Activated T-helper 17 cell treated with anti-CD3 and anti-CD28 coated beads, Interleukin-2, amount 50 U/mL, for 72 hours (primary cell): Measurements from ENCODE around the gene NRBF2. TPM values are rescaled to one million over a fixed set of nuclear protein-coding genes. Genes with fewer than 3 reads are reported as not detected.

Experiments
- ATAC-seq: fragments of 150-1000 bp; cut with Tn5 transposase; replicated peaks from 2 replicates; pipeline ENCODE4 v1.10.0; 2021; ENCODE audit warnings: mild to moderate bottlenecking, moderate library complexity
- H3K27ac Mint-ChIP-seq: one replicate; pipeline ENCODE4 v1.8.0; 2022; ENCODE audit warnings: mixed read lengths
- H3K27me3 Mint-ChIP-seq: one replicate; pipeline ENCODE4 v1.8.0; 2022; ENCODE audit warnings: mixed read lengths
- H3K36me3 Mint-ChIP-seq: one replicate; pipeline ENCODE4 v1.8.0; 2022; ENCODE audit warnings: low read depth, mild to moderate bottlenecking, mixed read lengths
- H3K4me1 Mint-ChIP-seq: one replicate; pipeline ENCODE4 v1.8.0; 2022; ENCODE audit warnings: mixed read lengths
- H3K4me3 Mint-ChIP-seq: one replicate; pipeline ENCODE4 v1.8.0; 2022; ENCODE audit warnings: mild to moderate bottlenecking, mixed read lengths
- H3K9me3 Mint-ChIP-seq: one replicate; pipeline ENCODE4 v1.8.0; 2022; ENCODE audit warnings: mixed read lengths
- total RNA-seq, 2 donors: library from RNA; stranded (reverse); gene quantifications; one replicate each; pipeline ENCODE4 v1.2.3, GENCODE V29; 2022

Gene NRBF2
- total RNA-seq, 2 donors from 2014 or later, result 21.5 to 22.4 TPM

DNA sequence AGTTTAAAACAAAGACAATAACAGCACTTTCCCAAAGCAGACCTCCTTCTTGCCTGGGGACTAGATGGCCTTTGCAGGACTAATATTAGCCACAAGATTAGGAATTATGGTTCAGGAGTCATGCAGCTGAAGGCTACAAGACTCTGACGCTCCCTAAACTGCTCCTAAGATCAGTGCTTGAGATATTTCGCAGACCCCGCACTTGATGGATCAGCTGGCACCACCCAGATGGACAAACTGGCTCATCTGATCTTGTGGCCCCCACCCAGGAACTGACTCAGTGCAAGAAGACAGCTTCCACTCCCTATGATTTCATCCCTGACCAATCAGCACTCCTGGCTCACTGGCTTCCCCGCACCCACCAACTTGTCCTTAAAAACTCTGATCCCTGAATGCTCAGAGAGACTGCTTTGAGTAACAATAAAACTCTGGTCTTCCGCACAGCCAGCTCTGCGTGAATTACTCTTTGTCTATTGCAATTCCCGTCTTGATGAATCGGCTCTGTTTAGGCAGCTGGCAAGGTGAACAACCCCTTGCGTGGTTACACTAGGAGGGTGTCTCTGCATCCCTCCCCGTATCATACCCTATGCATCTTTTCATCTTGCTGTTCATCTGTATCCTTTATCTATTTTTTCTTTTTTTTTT is 26.9 kb upstream of the NRBF2 start:
- Mint-ChIP-seq H3K36me3 (no peaks in the 10 kb centered on the region), H3K4me1 (peaks cover 6% of the 10 kb centered on the region), H3K27me3 (peaks cover 15% of the 10 kb centered on the region), H3K27ac (no peak overlapping the region), H3K9me3 (no peaks in the 10 kb centered on the region), H3K4me3 (no peak overlapping the region)
- no peak for ATAC-seq

- no peak for ATAC-seq
- no peak overlapping the region for H3K4me3 Mint-ChIP-seq
- peaks cover 6% of the 10 kb centered on the region for H3K4me1 Mint-ChIP-seq
- H3K27me3 Mint-ChIP-seq, result peaks cover 11% of the 10 kb centered on the region
- no peaks in the 10 kb centered on the region for H3K9me3 Mint-ChIP-seq
- no peaks in the 10 kb centered on the region for H3K36me3 Mint-ChIP-seq
- H3K27ac Mint-ChIP-seq, result no peak overlapping the region
Measured at GRCh38 chr10:63107943-63108437, 25.1 kb upstream of the NRBF2 start.

- H3K27ac Mint-ChIP-seq, result no peak overlapping the region
- no peaks in the 10 kb centered on the region for H3K9me3 Mint-ChIP-seq
- no peaks in the 10 kb centered on the region for H3K36me3 Mint-ChIP-seq
- peaks cover 3% of the 10 kb centered on the region for H3K27me3 Mint-ChIP-seq
- no peak overlapping the region for H3K4me3 Mint-ChIP-seq
- no peak for ATAC-seq
- H3K4me1 Mint-ChIP-seq, result no peaks in the 10 kb centered on the region
Measured at GRCh38 chr10:63110940-63111339, 22.2 kb upstream of the NRBF2 start.

GRCh38 chr10:63114031-63114814 is 18.9 kb upstream of the NRBF2 start:
- no peaks in the 10 kb centered on the region for H3K36me3 Mint-ChIP-seq
- H3K27ac Mint-ChIP-seq, result no peak overlapping the region
- no peaks in the 10 kb centered on the region for H3K4me1 Mint-ChIP-seq
- no peak for ATAC-seq
- no peak overlapping the region for H3K4me3 Mint-ChIP-seq
- no peaks in the 10 kb centered on the region for H3K9me3 Mint-ChIP-seq
- H3K27me3 Mint-ChIP-seq, result no peaks in the 10 kb centered on the region

- H3K27ac Mint-ChIP-seq, result no peak overlapping the region
- no peaks in the 10 kb centered on the region for H3K9me3 Mint-ChIP-seq
- H3K27me3 Mint-ChIP-seq, result no peaks in the 10 kb centered on the region
- no peak overlapping the region for H3K4me3 Mint-ChIP-seq
- no peaks in the 10 kb centered on the region for H3K36me3 Mint-ChIP-seq
- ATAC-seq, result no peak
- no peaks in the 10 kb centered on the region for H3K4me1 Mint-ChIP-seq
Measured at GRCh38 chr10:63115732-63116383, 17.3 kb upstream of the NRBF2 start.

DNA sequence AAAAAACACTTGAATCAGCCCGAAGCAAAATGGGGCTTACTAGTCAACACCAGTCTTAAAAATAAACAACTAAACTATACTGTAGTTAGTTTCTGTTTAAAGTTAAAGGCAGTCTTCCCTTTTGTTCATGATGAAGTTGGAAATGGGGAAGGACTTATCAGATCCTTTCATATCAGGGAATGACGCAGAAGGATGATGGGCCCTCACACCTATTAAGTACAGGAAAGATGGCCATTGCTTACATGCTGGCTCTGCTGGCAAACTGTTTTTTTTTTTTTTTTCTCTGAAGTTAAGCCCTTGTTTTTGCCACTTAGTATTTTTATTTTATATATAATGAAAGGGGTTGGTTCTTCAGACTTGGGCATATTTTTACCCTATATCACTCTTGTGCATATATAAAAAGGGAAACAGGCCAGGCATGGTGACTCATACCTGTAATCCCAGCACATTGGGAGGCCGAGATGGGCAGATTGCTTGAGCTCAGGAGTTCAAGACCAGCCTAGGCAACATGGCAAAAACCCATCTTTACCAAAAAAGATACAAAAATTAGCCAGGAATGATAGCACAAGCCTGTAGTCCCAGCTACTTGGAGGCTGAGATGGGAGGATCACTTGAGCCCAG is 16.6 kb upstream of the NRBF2 start:
- H3K27ac Mint-ChIP-seq, result no peak overlapping the region
- no peak overlapping the region for H3K4me3 Mint-ChIP-seq
- no peaks in the 10 kb centered on the region for H3K4me1 Mint-ChIP-seq
- H3K36me3 Mint-ChIP-seq, result no peaks in the 10 kb centered on the region
- H3K27me3 Mint-ChIP-seq, result no peaks in the 10 kb centered on the region
- H3K9me3 Mint-ChIP-seq, result no peaks in the 10 kb centered on the region
- no peak for ATAC-seq

- Mint-ChIP-seq H3K4me3 (no peak overlapping the region), H3K27ac (no peak overlapping the region), H3K4me1 (no peaks in the 10 kb centered on the region), H3K27me3 (no peaks in the 10 kb centered on the region), H3K9me3 (no peaks in the 10 kb centered on the region), H3K36me3 (no peaks in the 10 kb centered on the region)
- no peak for ATAC-seq
Measured at GRCh38 chr10:63119041-63119440, 14.1 kb upstream of the NRBF2 start.

GRCh38 chr10:63120554-63120953 is 12.6 kb upstream of the NRBF2 start:
- H3K4me3 Mint-ChIP-seq, result no peak overlapping the region
- H3K27ac Mint-ChIP-seq, result no peak overlapping the region
- H3K4me1 Mint-ChIP-seq, result no peaks in the 10 kb centered on the region
- no peaks in the 10 kb centered on the region for H3K36me3 Mint-ChIP-seq
- H3K9me3 Mint-ChIP-seq, result no peaks in the 10 kb centered on the region
- H3K27me3 Mint-ChIP-seq, result no peaks in the 10 kb centered on the region
- ATAC-seq, result no peak

DNA sequence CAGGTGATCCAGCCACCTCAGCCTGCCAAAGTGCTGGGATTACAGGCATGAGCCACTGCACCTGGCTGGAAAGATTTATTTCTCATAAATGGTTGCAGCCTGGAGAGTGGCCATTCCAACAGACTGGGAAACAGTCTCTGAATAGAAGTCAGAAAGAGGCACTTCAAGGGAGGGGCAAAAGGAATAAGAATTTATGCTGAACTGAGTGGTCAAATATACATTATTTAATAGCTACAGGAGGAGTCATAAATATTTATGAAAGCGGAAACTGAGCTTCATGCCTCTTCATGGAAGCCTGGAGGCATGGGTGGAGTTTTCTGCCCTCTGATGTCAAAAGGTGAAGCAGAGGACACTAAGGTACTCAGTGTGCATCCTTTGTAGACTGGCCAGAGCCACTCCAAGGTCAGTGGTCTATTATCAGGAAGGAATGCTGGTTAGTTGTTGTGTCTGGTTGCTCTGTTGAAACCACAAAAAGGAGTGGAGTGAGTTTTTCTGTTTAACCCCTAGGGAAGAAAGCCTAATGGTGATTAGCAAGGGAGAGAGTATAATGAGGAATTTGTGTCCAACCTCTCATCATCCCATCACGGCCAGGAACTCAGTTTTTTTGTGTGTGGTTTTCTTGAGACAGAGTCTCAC is 9.3 kb upstream of the NRBF2 start:
- ATAC-seq, result no peak
- Mint-ChIP-seq H3K4me1 (no peaks in the 10 kb centered on the region), H3K4me3 (no peak overlapping the region), H3K9me3 (no peaks in the 10 kb centered on the region), H3K27ac (no peak overlapping the region), H3K36me3 (no peaks in the 10 kb centered on the region), H3K27me3 (no peaks in the 10 kb centered on the region)

DNA sequence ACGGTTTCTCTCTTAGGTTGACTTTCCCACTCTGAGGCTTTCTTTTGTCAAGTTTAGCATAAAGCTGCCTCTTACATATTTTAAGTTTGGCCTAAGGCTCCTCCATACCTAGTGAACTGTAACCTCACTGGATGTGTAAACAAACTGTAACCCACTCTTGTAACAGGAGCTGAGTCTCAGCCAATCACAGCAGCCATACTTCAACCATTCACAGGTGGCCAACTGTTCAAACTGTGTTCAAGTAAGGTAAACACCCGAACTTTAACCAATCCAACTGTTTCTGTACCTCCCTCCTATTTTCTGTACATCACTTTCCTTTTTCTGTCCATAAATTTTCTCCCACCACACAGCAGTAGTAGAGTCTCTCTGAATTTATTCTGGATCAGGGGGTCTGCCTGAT is 7.7 kb upstream of the NRBF2 start:
- Mint-ChIP-seq H3K9me3 (no peaks in the 10 kb centered on the region), H3K4me1 (no peaks in the 10 kb centered on the region), H3K27ac (no peak overlapping the region), H3K36me3 (no peaks in the 10 kb centered on the region), H3K27me3 (no peaks in the 10 kb centered on the region), H3K4me3 (no peak overlapping the region)
- ATAC-seq, result no peak

GRCh38 chr10:63128443-63128842 is 4.7 kb upstream of the NRBF2 start:
- H3K4me3 Mint-ChIP-seq, result no peak overlapping the region
- H3K9me3 Mint-ChIP-seq, result peaks cover 3% of the 10 kb centered on the region
- no peaks in the 10 kb centered on the region for H3K27me3 Mint-ChIP-seq
- no peak overlapping the region for H3K27ac Mint-ChIP-seq
- H3K36me3 Mint-ChIP-seq, result no peaks in the 10 kb centered on the region
- ATAC-seq, result no peak
- H3K4me1 Mint-ChIP-seq, result no peaks in the 10 kb centered on the region

DNA sequence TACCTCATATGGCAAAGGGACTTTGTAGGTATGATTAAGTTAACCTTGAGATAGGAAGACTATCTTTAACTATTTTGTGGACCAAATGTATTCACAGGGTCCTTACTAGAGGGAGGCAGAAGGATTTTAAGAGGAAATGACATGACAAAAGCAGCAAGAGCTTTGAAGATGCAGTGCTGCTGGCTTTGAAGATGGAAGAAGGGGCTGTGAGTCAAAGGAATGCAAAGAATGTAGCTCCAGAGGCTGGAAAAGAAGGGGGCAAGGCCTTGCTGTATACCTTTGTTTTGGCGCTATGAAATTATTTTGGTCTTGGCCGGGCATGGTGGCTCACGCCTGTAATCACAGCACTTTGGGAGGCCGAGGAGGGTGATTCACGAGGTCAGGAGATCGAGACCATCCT is 3.2 kb upstream of the NRBF2 start:
- peaks cover 6% of the 10 kb centered on the region for H3K4me1 Mint-ChIP-seq
- H3K27ac Mint-ChIP-seq, result no peak overlapping the region
- H3K36me3 Mint-ChIP-seq, result peaks cover 8% of the 10 kb centered on the region
- no peak overlapping the region for H3K4me3 Mint-ChIP-seq
- ATAC-seq, result no peak
- peaks cover 3% of the 10 kb centered on the region for H3K9me3 Mint-ChIP-seq
- no peaks in the 10 kb centered on the region for H3K27me3 Mint-ChIP-seq

DNA sequence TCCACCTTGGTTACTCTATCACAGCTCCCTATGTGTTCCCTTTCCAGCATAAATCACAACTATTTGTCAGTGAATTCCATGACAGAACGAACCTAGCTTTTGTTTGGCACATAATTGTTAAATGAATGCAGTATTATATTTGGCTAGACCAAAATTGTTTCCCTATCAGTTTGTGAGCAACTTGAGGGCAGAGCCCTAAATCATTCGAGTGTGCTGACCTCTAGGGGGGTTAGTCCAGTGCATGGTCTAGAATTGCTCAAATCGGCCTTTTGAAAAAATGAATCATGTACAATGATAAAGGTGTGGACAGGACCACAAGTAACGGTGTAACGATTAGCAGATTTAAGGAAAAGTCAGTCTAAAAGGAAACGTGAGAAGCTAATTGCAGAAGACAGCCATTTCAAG is 475 bp upstream of the NRBF2 start:
- ATAC-seq, result no peak
- Mint-ChIP-seq H3K9me3 (peaks cover 3% of the 10 kb centered on the region), H3K27ac (peak overlapping the region; percentile 91), H3K27me3 (no peaks in the 10 kb centered on the region), H3K4me3 (peak overlapping the region; percentile 94), H3K4me1 (peaks cover 16% of the 10 kb centered on the region), H3K36me3 (peaks cover 19% of the 10 kb centered on the region)

DNA sequence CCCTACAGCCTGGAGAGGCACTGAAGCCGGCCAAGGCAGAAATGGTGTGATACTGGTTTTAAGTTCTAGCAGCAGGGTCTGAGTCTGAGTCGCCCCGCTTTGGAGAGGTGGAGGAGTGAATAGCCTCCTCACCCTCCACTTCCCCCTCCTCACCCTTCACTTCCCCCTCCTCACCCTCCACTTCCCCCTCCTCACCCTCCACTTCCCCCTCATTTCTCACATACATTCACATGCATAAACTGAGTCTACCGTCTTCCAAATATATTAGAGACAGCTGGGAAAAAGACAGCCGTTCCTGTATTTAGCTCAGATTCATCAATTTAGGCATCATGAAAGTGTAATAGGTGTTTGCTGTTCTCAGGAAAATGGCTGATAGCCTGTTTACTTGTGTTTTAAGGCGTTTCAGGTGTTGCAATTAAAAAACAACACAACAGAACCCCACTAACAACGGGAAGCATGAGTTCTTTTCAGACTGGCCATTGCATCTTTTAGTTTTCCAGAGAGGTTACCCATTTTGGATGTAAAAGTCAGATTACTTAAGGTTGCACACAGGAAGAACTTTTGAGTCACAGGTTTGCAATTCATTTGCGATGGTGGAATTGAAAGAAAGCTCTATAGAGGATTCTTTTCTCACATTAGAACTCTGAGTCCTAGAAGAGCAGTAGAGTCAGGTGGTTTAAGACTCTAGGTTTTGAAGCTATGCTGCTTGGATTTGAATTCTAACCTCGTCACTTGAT is 861 bp downstream of the NRBF2 start:
- H3K27me3 Mint-ChIP-seq, result no peaks in the 10 kb centered on the region
- ATAC-seq, result no peak
- H3K4me1 Mint-ChIP-seq, result peaks cover 22% of the 10 kb centered on the region
- H3K36me3 Mint-ChIP-seq, result peaks cover 26% of the 10 kb centered on the region
- H3K4me3 Mint-ChIP-seq, result peak overlapping the region; percentile 94
- H3K9me3 Mint-ChIP-seq, result peaks cover 3% of the 10 kb centered on the region
- peak overlapping the region; percentile 91 for H3K27ac Mint-ChIP-seq
